GM19351 (cell line): ENCODE results near the gene CNIH3.

Experiments used
- ATAC-seq: cut with Tn5 transposase; IDR thresholded peaks from one replicate; pipeline ENCODE4 v1.9.1; 2021; ENCODE audit warnings: mild to moderate bottlenecking, moderate library complexity; ENCODE audit not compliant: unreplicated experiment

The CNIH3 gene

GRCh38 chr1:224640587-224640986 lies 24.5 kb downstream of the CNIH3 start:
- no peak for ATAC-seq

- ATAC-seq = peak; percentile 39
Observed at GRCh38 chr1:224641030-224641429, 24.9 kb downstream of the CNIH3 start.

GRCh38 chr1:224643653-224644052 lies 27.5 kb downstream of the CNIH3 start:
- ATAC-seq = no peak

GRCh38 chr1:224644553-224645154 lies 28.5 kb downstream of the CNIH3 start:
- ATAC-seq = peak; percentile 71

DNA sequence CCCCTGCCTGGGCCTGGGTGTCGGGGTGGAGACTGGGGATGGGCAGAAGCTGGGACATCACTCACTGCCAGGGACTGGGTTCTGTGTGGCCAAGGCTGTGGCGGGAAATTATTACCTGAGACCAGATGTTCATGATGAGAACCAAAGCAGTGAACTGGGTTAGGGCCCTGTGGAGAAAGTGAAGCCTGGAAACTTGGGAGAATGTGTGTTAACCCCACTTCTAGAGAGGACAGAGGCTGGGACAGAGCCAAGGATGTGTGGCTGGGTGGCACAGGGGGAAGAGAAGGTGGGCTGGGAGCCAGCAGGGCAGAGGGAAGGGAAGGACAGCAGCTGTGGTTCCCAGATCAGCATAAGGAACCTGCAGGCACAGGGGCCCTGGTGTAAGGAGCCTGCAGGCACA lies 31.3 kb downstream of the CNIH3 start:
- no peak for ATAC-seq

- ATAC-seq = no peak
Observed at GRCh38 chr1:224650290-224650689, 34.2 kb downstream of the CNIH3 start.

DNA sequence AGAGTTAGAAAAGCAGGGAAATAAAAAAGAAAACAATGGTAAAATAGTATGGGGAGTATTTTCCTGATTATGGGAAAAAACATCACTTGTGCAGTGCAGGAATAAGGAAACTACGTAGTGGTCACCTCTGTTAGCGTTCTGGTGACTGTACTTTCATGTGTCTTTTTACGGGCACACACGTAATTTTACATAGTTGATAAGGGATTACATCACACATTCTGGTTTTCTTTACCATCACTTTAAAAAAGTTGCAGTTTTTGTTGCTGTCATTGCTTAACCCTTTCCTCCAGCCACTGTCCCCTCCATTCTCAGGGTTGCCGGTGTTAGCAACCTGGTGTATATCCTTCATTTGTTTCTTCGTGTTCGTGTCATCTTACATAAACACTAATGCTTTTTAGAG lies 35.1 kb downstream of the CNIH3 start:
- no peak for ATAC-seq

- no peak for ATAC-seq
Observed at GRCh38 chr1:224656392-224656791, 40.3 kb downstream of the CNIH3 start.

GRCh38 chr1:224660074-224660473 lies 44.0 kb downstream of the CNIH3 start:
- no peak for ATAC-seq

DNA sequence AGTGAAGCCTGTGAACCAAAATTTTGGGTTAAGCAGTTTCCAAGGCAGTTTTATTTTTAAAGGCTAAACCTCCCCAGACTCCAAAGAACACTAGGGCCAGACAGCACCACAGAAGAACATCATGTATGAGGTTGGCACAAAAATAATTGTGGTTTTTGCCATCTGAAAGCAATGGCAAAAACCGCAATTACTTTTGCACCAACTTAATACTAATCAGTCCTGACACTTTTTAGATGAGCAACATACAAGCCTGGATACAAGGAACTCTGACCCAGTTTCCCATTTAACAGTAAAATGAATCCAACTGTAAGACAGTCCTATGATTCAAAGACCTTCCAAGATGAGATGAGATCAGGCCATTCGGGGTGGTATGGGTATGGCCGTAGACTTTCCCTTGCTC lies 46.8 kb downstream of the CNIH3 start:
- ATAC-seq = no peak

DNA sequence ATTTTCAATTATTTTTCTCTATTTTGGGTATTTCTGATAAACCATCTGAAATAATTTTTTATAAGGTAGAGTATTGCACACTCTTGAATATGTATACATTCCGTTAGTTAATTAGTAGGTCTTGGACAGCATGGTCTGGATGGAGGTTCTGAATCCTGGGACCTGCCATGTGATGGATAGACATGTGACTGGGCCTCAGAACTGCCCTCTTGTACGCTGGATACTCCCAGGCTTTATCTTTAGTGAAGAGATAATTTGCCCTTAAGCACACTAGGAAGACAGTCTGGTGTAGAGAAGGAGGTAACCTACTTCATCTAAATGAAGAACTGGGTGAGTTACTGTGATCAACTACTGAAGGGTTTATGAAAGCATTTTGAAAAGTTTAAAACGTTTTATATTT lies 48.9 kb downstream of the CNIH3 start:
- no peak for ATAC-seq

DNA sequence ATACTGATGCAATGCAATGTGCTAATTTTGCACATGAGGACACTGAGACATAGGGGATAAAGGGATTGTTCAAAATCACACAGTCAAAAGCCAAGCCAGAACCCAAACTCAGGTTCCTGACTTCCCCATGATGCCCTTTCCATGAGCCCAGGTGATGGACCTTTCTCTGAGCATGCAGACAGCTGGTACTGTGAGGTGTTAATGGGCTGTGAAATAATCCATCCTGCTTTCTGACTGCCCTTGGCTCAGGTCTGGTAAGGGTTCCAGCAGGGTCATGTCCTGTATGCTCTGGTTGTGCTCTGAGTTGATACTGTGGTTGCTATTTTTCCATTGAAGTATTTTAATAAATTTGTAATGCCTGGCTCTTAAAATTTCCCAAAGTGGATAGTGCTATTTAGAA lies 50.0 kb downstream of the CNIH3 start:
- no peak for ATAC-seq

GRCh38 chr1:224666913-224667312 lies 50.8 kb downstream of the CNIH3 start:
- no peak for ATAC-seq

DNA sequence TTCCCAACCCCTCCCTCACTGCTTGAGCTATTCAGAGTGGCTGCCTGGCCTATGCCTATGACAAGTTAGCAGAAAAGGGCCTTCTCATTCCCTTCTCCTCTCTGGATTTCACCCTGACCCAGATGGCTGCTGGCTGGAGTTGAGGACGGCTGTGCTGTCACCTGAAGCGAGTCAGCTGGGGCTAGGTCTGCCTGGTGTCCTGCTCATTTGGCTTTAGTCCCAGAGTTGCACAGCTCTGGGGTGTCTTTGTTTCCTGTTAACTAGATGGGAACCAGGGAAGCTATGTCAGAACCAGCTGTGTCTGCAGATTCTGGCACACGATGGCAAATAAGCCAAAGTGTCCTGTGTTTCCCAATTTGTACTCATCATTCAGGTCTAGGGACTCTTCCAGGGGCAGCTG lies 52.9 kb downstream of the CNIH3 start:
- no peak for ATAC-seq

GRCh38 chr1:224669403-224669802 lies 53.3 kb downstream of the CNIH3 start:
- ATAC-seq = no peak

DNA sequence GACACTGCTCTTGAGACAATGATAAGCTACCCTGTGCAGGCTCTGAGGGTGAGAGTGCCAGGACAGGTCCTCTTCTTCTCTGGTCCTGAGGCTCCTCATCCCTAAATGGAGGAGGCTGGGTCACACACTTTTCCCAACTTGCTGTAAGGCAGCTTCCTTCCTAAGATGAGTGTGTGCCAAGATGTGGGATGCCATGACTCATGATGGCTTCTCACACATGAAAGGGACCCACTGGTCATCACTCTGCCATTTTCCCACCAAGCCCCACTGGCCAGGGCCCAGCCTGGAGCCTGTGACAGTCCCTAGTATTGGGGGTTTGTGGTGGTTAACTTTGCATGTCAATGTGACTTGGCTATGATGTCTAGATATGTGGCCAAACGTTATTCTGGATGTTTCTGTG lies 54.4 kb downstream of the CNIH3 start:
- no peak for ATAC-seq

DNA sequence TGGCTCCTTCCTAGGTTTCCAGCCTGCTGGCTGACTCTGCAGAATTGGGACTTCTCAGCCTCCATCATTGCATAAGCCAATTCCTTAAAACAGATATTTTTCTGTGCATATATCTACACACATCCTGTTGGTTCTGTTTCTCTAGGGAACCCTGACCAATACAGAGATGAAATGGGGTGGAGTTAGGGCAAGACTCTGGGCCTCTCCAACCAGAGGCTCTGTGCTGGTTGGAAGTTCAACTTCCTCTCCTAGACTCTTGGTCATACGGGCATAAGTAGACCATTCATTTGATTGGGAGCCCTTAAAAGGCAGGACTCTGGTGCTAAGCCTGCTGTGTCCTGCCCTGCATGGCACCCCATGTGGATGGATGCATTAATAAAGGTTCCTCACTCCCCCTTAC lies 55.0 kb downstream of the CNIH3 start:
- ATAC-seq = no peak

GRCh38 chr1:224673141-224673540 lies 57.0 kb downstream of the CNIH3 start:
- no peak for ATAC-seq

DNA sequence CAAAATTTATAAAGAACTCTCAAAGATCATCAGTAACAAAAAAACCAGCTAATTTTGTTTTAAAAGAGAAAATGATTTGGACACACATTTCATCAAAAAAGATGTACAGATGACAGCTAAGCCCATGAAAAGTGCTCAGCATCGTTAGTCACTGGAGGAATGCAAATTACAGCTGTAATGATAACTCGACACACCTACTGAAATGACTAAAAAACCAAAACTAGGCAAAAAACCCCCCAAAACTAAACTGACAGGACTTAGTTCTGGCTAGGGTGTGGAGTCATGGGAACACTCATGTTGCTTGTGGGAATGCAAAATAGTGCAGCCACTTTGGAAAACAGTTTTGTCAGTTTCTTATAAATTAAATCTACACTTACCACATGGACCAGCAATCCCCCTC lies 59.5 kb downstream of the CNIH3 start:
- ATAC-seq = peak; percentile 71

- no peak for ATAC-seq
Observed at GRCh38 chr1:224676551-224676950, 60.4 kb downstream of the CNIH3 start.

DNA sequence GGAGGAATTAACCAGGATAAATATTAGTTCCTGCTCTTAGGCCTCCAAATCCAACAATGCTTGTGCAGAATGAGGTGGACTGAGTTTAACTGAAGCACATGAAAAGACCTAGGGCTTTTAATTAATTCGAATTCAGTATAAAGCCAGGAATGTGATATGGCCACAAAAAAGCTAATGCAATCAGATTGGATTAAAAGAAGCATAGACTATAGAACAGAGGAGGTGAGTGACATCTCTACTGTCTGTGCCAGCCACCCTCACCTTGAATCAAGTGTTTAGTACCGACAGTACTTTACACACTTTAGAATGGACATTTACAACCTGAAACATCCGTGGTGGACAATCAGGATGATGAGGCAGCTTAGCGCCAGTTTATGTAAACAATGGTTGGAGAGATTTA lies 62.1 kb downstream of the CNIH3 start:
- no peak for ATAC-seq

- no peak for ATAC-seq
Observed at GRCh38 chr1:224679606-224680005, 63.5 kb downstream of the CNIH3 start.

DNA sequence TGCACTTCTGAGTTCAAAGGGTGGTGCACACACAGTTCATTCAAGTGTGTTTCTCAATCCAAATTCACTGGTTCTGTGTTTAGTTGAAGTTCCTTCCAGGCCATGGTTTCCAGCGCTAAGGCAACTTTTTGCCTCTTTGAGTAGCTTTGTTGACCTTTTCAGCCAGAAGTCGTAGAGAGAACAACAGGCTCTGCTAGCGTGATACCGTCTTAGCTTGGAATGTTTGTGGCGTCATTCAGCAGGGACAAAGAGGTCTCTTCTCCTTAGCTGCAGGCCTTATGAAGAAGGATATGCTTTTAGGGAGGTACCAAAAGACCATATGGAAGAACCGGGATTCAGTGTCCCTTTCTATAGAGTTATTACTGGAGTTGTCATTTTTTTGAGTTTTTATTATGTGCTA lies 65.7 kb downstream of the CNIH3 start:
- ATAC-seq = no peak

GRCh38 chr1:224683936-224684335 lies 67.8 kb downstream of the CNIH3 start:
- no peak for ATAC-seq
